LHCN-M2 (cell line): Measurements from ENCODE around the gene KIAA1328. TPM values are rescaled to one million over a fixed set of nuclear protein-coding genes. Genes with fewer than 3 reads are reported as not detected.
A peak's percentile ranks its signal among the peaks of the same experiment; 100 is the strongest.

Source experiments
- DNase-seq: peaks from one replicate; pipeline ENCODE4 v3.0.0-alpha.2; 2012; ENCODE audit warnings: low read depth
- total RNA-seq: library from RNA; depleted of rRNA; stranded (reverse); fragments of >200 nt; gene quantifications from 2 replicates; pipeline ENCODE4 v1.2.3, GENCODE V29; 2014

The KIAA1328 gene
- total RNA-seq, 1 experiment from 2014 or later = 6.1 TPM

DNA sequence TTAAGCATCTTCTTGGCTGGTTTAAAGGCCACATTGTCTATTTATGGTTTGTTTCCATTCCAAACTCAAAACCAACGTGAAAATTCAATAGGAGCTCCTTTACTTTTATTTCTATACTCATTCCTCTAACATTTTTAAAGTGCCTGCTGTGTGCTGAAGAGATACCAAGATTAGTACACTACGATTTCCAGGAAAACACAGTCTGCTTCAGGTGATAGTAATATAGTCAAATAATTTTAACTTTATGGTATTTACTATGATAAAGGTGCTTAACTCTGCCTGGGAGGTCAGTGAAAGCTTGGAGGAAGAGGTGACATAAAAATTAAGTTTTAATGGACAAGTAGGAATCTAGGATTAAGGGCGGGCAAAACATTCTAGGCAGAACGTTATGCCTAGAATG, 121.4 kb downstream of the KIAA1328 start:
- no peak for DNase-seq

DNA sequence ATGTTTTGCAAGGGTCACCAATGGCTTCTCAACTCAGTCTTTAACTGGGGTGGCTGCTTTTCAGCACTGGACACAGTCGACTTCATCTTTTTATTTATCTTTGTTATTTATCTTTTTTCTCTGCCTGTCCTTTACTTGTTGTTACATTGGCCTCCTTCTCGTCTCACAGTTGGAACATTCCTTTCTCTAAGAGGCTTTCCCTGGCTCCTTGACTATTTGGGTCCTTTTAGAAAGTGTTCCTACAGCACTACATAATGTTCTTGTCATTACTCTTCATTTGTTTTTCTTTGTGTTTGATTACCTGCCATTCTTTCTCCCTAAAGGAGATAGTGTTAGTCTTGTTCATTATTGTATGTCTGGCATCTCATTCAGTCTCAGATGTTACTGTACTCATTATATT, 122.0 kb downstream of the KIAA1328 start:
- no peak for DNase-seq

DNA sequence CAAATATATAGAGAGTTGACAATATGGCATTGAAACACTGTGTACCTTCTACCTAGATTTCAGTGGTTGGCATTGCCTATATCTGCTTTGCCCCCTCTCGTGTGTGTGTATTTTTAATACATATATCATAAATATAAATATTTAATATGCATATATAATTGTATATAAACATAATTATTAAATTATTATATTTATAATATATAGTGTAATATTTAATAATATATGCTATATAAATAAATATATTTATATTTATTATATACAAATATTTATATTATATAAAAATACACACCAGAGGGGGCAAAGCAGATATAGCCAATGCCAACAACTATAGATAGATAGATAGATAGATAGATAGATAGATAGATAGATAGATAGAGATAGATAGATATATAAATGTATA, 124.1 kb downstream of the KIAA1328 start:
- DNase-seq = no peak

DNA sequence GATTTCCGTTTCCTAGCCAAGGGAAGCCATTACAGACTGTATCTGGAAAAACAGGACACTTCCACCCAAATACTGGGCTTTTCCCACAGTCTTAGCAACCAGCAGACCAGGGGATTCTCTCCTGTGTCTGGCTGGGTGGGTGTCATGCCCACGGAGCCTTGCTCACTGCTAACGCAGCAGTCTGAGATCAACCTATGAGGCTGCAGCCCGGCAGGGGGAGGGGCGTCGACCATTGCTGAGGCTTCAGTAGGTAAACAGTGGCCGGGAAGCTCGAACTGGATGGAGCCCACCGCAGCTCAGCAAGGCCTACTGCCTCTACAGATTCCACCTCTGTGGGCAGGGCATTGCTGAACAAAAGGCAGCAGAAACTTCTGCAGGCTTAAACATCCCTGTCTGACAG, 131.1 kb downstream of the KIAA1328 start:
- no peak for DNase-seq

DNA sequence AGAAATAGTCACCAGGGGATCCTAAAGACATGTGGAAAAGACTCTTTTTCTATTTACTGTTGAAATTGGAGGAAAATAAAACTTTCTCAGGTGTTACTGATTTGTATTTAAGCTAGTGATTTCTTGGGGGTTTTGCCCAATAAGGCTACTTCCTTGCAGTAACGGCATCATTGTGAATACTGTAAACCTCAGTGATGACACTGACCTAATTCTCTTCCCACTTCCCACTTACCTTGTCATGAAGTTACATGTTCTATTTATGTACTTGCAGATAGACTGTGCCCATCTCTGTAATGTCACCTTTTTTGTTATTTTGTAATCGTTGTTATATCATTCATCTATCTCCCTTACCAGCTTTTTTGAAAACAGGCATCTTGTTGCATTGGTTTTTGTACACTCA, 134.5 kb downstream of the KIAA1328 start:
- DNase-seq = no peak

DNA sequence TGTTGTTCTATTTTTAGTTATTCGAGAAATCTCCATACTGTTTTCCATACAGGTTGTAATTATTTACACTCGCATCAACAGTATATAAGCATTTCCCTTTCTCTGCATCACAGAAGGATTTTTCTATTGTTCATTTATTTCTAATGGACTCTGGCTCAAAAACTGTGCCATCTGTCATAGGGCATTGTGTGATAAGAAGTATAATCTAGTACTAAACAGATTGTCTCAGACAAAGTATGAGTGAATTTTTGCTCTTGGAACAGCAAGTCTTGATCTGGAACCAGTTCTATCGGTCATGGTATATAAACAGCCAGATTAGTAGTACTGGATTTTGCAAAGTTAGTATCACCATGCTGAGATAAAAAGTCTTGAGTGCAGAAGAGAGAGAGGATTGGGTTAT, 145.8 kb downstream of the KIAA1328 start:
- no peak for DNase-seq

DNA sequence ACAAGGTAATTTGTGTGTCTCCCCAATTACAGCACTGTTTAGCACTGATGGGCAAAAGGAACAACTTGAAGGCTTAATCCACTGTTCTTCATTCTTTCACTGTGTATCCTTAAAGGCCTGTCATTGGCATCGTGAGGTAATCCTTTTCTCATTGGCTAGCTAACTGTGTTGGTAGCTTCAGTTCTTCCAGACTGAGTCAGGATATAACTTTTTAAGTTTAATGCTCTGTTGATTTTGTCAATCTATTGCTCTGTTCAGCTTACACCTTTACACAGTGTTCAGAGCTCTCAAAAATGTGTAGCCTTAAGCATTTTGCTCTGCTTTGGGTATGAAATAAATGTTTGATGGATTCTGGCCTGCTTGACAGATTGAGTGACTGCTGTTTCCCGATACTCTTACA, 148.2 kb downstream of the KIAA1328 start:
- no peak for DNase-seq

DNA sequence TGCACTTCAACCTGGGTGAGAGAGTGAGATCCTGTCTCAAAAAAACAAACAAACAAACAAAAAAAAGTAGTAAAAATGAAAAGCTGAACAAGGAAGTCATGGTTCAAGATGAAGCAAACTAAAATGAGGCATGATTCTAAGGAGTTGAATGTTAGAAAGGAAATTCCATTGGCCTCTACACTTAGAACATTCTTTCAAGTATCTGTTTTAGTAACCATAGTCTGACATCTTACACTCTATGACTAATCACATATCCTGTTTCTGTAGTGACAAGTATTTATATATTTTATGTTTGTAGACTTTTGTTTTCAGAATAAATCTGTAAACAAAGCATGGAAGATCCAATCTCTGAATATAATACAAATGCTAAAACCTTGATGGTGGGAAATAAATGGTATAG, 164.1 kb downstream of the KIAA1328 start:
- DNase-seq = peak; percentile 60

DNA sequence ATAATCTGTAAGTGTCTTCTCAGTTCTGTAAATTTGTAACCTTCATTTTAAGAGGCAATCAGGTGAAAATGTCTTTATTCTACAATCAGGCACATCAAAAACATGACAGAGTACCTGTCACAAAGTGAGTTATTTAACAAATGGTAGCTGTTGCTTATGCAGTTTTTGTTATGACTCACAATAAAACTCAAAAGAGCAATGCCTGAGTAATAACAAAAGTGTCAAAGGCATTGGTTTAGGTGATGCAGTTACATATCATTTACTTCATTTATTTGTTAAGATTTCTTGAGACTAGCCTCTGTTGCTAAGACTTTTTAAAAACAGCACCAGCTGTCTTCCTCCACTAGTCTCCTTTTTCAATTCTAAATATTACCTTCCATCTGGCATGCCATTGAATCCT, 177.8 kb downstream of the KIAA1328 start:
- peak; percentile 32 for DNase-seq

DNA sequence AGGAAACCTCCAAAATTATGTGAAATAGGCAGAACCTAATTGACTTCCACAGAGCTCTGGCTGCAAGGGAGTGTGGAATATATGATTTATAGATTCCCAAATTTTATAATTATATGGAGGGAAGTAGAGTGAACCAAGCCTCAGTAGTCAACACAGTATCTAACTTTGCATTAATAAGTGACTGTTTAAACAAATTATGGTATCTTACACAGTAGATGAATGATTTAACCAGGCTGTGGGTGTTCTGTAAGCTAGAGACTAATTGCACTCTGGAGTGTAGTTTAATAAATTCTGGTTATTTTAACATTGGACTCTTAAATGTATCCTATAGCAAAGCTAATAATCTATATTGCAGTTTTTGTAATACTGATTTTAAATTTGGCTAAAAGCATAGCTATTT, 183.5 kb downstream of the KIAA1328 start:
- DNase-seq = no peak

DNA sequence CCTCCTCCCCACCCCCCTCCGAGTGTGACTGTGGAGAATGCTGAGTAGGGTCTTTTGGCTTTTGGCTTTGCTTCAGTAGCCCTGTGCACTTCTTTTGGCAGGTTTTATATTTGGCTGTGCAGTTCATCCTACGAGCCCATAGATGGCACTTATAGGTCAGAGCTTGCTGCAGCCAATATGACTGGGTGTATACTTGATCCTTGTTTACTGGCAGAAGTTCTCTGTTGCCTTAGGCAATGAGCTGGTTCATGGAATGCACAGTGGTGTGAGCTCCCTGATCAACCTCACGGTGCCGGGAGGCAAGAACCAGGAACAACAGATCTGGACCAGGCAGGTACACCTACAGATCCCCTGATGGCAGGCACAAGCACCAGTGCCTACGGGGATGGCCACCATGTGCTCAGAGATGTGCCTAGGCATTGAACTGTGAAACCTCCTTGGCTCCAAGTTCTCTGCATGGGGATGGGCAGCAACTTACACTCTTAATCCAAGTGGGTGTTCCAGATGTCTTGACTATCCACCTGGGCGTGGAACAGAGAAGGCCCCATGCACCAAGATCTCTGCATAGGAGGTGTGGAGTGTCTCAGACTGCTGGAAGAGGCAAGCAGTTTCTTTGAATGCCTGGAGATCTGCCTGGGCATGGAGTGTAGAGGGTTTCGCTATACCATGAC, 190.4 kb downstream of the KIAA1328 start:
- DNase-seq = peak; percentile 11

DNA sequence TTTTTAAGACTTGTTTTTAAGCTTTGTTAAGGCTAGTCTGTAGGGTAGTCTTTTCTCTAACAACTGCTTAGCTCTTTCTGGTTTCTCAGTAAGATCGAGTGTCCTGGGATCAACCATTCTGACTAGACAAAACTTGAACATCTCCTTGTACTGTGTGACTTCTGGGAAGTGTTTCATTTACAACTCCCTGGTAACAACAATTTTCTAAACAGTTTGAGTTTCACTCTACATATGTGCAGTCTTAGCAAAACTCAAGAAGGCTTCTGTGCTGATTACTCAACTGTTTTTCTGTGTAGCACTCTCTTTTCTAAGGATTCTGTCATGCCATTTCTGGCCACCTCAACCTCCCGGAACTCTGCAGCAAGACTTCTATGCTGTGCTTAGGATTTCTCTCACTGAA, 204.5 kb downstream of the KIAA1328 start:
- DNase-seq = no peak

DNA sequence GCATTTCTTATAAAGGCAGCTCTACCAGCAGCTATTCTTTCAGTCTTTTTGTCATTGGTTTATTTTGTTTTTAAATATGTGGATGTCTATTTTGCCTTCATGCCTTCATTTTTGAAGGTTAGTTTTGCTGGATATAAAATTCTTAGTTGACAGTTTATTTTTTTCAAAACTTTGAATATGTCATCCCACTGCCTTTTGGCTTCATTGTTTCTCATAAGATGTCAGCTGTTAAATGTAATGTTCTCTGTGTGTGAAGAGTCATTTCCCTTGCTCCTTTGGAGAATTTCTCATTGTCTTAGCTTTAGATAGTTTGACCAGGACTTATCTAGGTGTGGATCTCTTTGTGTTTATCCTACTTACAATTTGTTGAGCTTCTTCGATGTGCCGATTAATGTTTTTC, 213.5 kb downstream of the KIAA1328 start:
- no peak for DNase-seq

DNA sequence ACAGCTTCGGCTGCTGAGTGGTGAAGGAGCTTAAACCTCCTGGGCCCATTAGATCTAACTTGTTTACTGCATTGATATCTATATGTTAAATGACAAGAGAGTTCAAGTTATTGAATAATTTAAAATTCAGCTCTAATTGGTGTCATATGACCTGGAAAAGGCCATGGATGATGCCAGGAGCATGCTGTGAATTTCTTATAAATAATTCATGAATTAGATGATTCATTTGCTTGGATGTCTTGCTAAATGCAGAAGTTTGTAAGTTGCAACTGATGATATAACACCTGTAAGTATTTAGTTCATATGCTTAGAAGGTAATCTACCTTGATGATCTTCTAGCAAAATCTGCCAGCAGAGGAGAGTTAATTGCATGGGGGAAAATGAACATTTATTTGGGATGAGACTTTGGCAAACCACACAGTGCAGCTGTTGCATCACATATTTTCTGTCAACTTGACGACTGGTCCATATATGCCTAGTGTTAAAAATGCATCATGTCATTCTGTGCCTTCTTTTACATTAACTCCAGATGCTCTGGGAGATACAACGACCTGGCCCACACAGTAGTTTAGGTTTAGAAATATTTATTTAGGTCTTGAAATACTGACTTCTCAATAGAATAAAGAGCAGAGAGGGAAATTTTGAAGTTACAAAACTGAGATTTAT, 226.3 kb downstream of the KIAA1328 start:
- DNase-seq = no peak

DNA sequence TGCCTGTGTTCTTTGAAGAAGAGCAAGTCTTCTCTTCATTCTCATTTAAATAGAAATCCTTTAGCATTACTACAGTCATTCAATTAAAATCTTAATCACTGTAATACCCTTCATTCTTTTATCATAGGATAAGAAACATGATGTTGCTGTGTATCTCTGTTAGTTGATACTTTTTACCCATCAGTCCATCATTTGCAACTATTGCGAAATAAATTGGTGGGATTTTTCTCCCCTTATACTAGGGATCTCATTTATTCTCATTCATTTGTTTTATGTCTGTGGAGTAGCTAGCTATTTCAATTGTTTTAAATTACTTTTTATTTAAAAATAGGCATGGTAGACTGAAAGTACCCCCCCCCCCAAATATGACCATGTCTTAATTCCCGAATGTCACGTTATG, 235.3 kb downstream of the KIAA1328 start:
- no peak for DNase-seq

DNA sequence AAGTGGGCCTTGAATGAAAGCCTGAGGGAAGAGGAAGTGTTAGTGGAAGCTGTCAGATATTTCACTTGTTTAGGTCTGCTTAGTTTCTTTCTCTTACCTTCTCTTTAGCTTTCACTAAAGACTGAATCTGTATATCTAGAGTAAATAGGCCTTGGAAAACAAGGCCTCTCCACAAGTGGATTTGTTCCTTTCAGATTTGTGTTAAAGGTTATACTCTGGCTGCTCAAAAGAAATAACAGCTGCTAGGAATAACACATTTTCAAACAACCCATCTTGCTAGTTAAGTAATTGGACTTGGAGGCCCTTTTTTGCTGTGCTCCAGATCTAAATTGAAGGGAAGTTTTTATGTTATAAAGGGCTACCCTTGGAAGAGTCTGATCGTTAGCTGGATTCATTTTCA, 236.3 kb downstream of the KIAA1328 start:
- no peak for DNase-seq

DNA sequence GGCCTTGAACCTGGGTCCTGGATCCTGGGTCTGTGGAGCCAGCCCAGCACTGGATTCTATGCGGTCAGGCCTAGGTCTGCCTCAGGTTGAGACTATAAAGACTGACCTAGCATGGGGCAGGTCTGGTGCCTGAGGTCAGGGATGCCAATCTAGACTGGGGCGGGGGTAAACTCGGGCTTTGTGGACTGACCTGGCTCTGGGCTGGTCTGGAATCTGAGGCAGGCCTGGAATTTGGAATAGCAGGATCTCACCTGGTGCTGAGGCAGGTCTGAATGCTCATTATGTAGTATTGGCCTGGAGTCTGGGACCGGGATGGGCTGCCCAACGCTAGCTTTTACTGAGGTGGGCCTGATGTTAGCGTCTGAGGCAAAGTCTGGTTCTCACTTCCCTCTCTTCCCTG, 256.0 kb downstream of the KIAA1328 start:
- DNase-seq = no peak

DNA sequence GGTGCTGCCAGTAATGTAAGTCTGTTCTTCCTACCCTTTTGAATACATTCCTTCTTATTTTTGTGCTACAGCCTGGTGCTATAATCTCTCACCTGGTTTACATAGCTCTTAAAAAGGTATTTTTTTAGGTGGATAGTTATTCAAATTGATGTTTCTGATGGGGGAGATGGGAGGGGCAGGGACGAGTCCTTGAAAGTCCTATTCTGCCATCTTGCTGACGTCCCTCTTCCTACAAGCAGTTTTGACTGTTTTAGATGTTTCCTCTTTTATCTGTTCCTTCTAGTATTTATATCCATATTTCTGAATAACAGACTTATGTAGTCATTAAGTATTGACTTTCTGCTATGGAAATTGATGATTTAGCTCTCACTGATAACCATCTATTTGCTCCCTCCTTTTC, 256.4 kb downstream of the KIAA1328 start:
- DNase-seq = no peak

DNA sequence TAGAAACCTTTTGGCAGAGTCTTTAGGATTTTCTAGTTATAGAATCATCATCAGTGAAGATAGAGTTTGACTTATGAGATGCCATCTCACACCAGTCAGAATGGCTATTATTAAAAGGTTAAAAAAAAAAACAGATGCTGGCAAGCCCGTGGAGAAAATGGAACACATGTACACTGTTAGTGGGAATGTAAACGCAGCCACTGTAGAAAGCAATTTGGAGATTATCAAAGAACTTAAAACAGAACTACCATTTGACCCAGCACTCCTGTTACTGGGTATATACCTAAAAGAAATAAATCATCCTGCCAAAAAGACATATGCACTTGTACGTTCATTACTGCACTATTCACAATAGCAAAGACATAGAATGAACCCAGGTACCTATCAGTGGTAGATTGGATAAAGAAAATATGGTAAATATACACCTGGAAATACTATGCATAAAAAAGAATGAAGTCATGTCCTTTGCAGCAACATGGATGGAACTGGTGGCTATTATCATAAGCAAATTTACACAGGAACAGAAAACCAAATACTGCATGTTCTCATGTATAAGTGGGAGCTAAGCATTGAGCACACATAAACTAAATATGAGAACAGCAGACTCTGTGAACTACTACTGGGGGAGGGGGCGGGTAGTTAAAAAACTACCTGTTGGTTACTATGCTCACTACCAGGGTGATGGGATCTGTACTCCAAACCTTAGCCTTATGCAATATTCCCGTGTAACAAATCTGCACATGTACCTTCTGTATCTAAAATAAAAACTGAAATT, 279.0 kb downstream of the KIAA1328 start:
- no peak for DNase-seq

DNA sequence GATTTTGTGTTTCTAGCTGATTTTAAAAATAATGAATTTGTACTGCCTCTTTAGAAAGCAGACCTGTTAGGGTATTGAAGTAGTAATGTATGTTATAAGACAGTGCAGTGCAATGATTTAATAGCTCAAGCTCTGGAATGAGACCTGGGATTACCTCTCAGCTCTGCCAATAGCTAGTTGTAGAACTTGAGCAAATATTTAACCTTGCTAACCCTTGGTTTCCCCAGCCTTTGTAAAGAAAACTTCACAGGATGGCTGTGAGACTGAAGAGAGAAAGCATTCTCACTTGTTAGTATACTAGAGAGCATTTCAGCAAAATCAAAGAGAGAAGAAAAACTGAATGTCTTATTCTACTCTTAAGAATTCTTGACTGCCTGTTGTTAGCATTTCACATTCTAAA, 293.9 kb downstream of the KIAA1328 start:
- no peak for DNase-seq

DNA sequence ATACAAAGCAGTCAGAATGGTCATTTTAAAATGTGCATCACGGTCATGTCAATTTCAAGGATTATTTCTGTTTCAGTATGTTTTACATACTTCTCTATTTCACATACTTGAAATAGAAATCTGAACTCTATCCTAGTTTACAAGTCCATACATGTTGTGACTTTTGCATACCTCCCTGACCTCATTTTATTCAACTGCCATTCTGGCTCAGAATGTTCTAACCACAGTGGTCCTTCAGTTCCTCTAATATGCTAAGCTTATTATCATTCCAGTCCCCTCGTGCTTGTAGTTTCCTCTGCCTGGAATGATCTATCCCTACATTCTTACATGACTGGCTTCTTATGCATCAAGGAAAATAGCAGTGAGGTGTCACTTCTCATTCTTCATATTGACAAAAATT, 295.6 kb downstream of the KIAA1328 start:
- peak; percentile 34 for DNase-seq

DNA sequence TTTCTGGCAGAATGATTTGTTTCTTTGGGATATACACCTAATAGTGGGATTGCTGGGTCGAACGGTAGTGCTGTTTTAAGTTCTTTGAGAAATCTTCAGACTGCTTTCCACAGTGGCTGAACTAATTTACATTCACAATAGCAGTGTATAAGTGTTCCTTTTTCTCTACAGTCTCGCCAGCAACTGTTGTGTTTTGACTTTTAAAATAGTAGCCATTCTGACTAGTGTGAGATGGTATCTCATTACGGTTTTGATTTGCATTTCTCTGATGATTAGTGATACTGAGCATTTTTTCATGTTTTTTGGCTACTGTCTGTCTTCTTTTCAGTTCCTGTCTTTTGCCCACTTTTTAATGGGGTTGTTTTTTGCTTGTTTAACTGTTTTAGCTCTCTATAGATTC, 306.2 kb downstream of the KIAA1328 start:
- no peak for DNase-seq

DNA sequence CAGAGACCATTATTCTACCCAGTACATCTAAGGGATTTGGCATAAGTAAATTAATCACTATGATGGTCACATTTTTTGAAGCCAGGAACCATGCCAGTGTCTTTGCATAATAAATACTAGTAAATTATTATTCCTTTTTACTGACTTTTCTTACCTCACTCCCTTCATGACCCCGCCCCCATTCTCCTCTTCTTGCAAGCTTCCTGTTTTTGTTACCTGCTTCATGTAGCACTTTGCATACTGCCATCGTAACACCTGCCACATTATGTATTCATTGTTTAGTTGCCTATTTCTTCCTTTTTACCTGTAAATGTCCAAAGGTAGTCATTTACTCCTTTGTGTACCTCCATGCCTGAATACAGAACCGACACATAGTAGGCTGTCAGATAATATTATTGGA, 309.5 kb downstream of the KIAA1328 start:
- no peak for DNase-seq
